HL-60 (cell line): ENCODE results near the gene IL17RD.

Source experiments
- POLR2AphosphoS5 ChIP-seq: IDR thresholded peaks from 2 replicates; pipeline ENCODE4 v1.6.1; 2012; ENCODE audit warnings: low read depth
- TF ChIP-seq, protein P1 (sequence below): IDR thresholded peaks from one replicate; pipeline ENCODE4 v1.5.1; 2011; ENCODE audit warnings: low read length, control low read depth, inconsistent platforms; ENCODE audit not compliant: insufficient read depth

GRCh38 chr3:57062101-57062631 is 103.0 kb downstream of the IL17RD start:
- no peak for TF ChIP-seq POLR2AphosphoS5
- TF ChIP-seq, protein P1, sequence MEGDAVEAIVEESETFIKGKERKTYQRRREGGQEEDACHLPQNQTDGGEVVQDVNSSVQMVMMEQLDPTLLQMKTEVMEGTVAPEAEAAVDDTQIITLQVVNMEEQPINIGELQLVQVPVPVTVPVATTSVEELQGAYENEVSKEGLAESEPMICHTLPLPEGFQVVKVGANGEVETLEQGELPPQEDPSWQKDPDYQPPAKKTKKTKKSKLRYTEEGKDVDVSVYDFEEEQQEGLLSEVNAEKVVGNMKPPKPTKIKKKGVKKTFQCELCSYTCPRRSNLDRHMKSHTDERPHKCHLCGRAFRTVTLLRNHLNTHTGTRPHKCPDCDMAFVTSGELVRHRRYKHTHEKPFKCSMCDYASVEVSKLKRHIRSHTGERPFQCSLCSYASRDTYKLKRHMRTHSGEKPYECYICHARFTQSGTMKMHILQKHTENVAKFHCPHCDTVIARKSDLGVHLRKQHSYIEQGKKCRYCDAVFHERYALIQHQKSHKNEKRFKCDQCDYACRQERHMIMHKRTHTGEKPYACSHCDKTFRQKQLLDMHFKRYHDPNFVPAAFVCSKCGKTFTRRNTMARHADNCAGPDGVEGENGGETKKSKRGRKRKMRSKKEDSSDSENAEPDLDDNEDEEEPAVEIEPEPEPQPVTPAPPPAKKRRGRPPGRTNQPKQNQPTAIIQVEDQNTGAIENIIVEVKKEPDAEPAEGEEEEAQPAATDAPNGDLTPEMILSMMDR = no peak
